22Rv1 (cell line): ENCODE results near the gene XXYLT1.

Source experiments
- ZFX ChIP-seq: fragments of 450-650 bp; IDR thresholded peaks from 2 replicates; pipeline ENCODE4 v1.6.1; 2017; ENCODE audit warnings: antibody characterized with exemption, borderline replicate concordance
- TF ChIP-seq, protein P1 (sequence below): fragments of 450-650 bp; IDR thresholded peaks from 2 replicates; pipeline ENCODE4 v1.5.1; 2017; ENCODE audit warnings: mild to moderate bottlenecking

DNA sequence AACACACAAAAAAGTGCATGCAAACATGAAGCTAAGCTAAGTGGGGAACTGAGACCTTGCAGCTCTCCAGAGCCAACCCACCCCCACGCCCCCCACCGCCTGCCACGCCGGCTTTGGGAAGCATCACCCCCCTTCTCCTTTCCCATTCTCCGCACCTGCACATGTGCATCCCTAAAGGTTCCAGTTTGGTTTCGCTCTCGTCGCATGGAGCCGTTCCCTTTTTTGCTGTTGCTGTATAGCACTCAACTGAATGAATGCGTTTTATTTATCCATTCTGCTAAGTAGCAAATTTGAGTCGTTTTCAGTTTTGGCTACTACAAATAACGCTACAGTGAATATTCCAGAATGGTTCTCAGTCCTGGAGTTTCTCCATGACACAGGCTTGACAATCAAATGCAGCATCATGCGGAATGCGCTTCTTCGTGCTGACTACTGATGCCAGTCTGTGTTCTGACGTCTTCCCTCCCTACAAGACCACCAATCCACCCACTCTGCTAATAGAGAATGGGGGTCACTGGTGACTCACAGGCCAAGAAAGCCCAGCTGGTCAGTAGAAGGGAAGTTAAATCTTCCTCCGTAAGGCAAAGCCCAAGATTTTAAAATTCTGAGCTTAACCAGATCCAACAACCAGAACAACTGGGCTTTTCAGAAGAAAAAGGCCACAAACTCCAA is 115.3 kb downstream of the XXYLT1 start:
- TF ChIP-seq, protein P1, sequence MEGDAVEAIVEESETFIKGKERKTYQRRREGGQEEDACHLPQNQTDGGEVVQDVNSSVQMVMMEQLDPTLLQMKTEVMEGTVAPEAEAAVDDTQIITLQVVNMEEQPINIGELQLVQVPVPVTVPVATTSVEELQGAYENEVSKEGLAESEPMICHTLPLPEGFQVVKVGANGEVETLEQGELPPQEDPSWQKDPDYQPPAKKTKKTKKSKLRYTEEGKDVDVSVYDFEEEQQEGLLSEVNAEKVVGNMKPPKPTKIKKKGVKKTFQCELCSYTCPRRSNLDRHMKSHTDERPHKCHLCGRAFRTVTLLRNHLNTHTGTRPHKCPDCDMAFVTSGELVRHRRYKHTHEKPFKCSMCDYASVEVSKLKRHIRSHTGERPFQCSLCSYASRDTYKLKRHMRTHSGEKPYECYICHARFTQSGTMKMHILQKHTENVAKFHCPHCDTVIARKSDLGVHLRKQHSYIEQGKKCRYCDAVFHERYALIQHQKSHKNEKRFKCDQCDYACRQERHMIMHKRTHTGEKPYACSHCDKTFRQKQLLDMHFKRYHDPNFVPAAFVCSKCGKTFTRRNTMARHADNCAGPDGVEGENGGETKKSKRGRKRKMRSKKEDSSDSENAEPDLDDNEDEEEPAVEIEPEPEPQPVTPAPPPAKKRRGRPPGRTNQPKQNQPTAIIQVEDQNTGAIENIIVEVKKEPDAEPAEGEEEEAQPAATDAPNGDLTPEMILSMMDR: no peak
- TF ChIP-seq ZFX: no peak
